ENCODE measurements around the gene SP8.

DNA sequence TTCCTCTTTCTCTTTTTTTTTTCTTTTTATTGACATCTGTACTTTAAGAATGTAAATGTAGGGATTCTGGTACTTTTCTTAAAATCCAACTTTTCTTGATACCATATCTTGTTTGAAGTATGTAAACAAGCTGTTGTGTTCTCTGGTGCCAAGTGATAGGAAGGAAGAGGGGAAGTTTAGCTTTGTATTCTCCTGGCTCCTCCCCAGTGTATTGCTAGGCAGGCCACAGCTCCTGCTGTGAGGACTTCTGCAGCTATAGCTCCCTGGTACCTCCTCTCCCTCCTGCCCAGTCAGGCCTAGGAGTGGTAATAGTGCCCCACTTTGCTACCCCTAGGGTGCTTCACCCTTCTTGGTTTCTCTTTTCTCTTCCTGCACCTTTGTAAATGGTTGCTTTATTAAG is 45.3 kb upstream of the SP8 start:
- TF ChIP-seq, protein P1, sequence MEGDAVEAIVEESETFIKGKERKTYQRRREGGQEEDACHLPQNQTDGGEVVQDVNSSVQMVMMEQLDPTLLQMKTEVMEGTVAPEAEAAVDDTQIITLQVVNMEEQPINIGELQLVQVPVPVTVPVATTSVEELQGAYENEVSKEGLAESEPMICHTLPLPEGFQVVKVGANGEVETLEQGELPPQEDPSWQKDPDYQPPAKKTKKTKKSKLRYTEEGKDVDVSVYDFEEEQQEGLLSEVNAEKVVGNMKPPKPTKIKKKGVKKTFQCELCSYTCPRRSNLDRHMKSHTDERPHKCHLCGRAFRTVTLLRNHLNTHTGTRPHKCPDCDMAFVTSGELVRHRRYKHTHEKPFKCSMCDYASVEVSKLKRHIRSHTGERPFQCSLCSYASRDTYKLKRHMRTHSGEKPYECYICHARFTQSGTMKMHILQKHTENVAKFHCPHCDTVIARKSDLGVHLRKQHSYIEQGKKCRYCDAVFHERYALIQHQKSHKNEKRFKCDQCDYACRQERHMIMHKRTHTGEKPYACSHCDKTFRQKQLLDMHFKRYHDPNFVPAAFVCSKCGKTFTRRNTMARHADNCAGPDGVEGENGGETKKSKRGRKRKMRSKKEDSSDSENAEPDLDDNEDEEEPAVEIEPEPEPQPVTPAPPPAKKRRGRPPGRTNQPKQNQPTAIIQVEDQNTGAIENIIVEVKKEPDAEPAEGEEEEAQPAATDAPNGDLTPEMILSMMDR (IDR thresholded peaks at IDR 0.05; ENCODE audit: insufficient read depth, low read depth, low read length) = no peak
- TF ChIP-seq EZH2 (IDR thresholded peaks at IDR 0.05; ENCODE audit: insufficient read depth, low read length) = no peak

All from astrocyte (in vitro differentiated cells and primary cell).